ENCODE data around the gene C10orf67.

Gene C10orf67

GRCh38 chr10:23194471-23194965, 150.1 kb downstream of the C10orf67 start:
- no peak for TF ChIP-seq CTCF (IDR thresholded peaks at IDR 0.05; ENCODE audit: low read depth, low read length, missing control alignments)
- no peak overlapping the region for H3K4me3 ChIP-seq (ENCODE audit: low read depth, low read length)
- DNase-seq (ENCODE audit: low read depth): no peak

GRCh38 chr10:23193435-23194074, 151.0 kb downstream of the C10orf67 start:
- TF ChIP-seq CTCF (IDR thresholded peaks at IDR 0.05; ENCODE audit: low read depth, low read length, missing control alignments): no peak
- no peak for DNase-seq (ENCODE audit: low read depth)
- H3K4me3 ChIP-seq (ENCODE audit: low read depth, low read length): no peak overlapping the region

- no peak for TF ChIP-seq CTCF (IDR thresholded peaks at IDR 0.05; ENCODE audit: low read depth, low read length, missing control alignments)
- no peak overlapping the region for H3K4me3 ChIP-seq (ENCODE audit: low read depth, low read length)
- no peak for DNase-seq (ENCODE audit: low read depth)
Observed at GRCh38 chr10:23192712-23193434, 151.7 kb downstream of the C10orf67 start.

- no peak for DNase-seq (ENCODE audit: low read depth)
- H3K4me3 ChIP-seq (ENCODE audit: low read depth, low read length): no peak within 1 kb of the TSS
Observed at GRCh38 chr10:23191764-23192711, 152.6 kb downstream of the C10orf67 start, which contains the start of gene PTF1A. PTF1A (plus strand) TSS chr10:23192312; CDS start chr10:23192531, 219 bp downstream.

GRCh38 chr10:23190872-23191763, 153.5 kb downstream of the C10orf67 start:
- DNase-seq (ENCODE audit: low read depth): no peak
- no peak for TF ChIP-seq CTCF (IDR thresholded peaks at IDR 0.05; ENCODE audit: low read depth, low read length, missing control alignments)
- H3K4me3 ChIP-seq (ENCODE audit: low read depth, low read length): no peak overlapping the region

More at GRCh38 chr10:23191764-23192711, 152.6 kb downstream of the C10orf67 start, which contains the start of gene PTF1A:
- TF ChIP-seq CTCF (IDR thresholded peaks at IDR 0.05; ENCODE audit: low read depth, low read length, missing control alignments): no peak

GRCh38 chr10:23189024-23189423, 155.6 kb downstream of the C10orf67 start:
- no peak for DNase-seq (ENCODE audit: low read depth)
- TF ChIP-seq CTCF (IDR thresholded peaks at IDR 0.05; ENCODE audit: low read depth, low read length, missing control alignments): no peak

More at GRCh38 chr10:23189024-23189423, 155.6 kb downstream of the C10orf67 start:
- H3K4me3 ChIP-seq (ENCODE audit: low read depth, low read length): no peak overlapping the region
